ENCODE measurements around the gene SLITRK3.

GRCh38 chr3:165233501-165234195 lies 37.5 kb upstream of the SLITRK3 start:
- TF ChIP-seq POLR2AphosphoS5 (IDR thresholded peaks at IDR 0.05) = no peak
- TF ChIP-seq CTCF (IDR thresholded peaks at IDR 0.05) = no peak
- TF ChIP-seq POLR2A (IDR thresholded peaks at IDR 0.05) = no peak
- no peak for TF ChIP-seq EP300 (IDR thresholded peaks at IDR 0.05; ENCODE audit: low read depth)

Data from transverse colon (tissue), 4 donors.